Measurements from ENCODE around the gene MSL2. TPM values are rescaled to one million over a fixed set of nuclear protein-coding genes. Genes with fewer than 3 reads are reported as not detected.
A peak's percentile ranks its signal among the peaks of the same experiment; 100 is the strongest.
"Not testable (repeated sequence)": the region's sequence is repeated elsewhere in the genome, so short reads cannot be mapped to it uniquely, and the experiment has no call there.

The MSL2 gene
- polyA plus RNA-seq, 1 donor (not counting 4 experiments of a cell fraction or from before 2014, with no cell fraction given), result 9.5 TPM

DNA sequence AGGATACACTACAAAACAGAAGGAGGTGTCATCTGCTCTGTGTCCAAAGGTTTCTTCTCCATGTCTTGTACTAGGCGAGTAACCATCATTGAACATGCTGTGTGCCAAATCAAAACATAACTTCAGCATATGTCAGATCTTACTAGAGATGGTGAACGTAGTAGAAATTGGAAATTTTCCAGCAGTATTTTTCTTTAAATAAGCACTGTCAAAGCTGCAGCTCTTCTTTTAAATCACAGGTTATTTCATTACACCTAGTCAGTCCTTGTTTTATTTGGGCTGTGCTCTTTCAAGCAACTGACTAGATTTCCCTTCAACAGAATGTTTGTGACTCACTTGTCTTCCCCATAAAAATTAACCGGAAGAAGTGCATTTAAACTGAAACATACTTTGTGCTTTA, 46.5 kb downstream of the MSL2 start:
- Histone ChIP-seq H3K27ac (ENCODE audit: control insufficient read depth, insufficient read depth, low read length) (peak overlapping the region; percentile 53), H3K27me3 (ENCODE audit: control insufficient read depth, extremely low read depth, insufficient read depth, low read length) (no peaks in the 10 kb centered on the region), H3K4me1 (ENCODE audit: control insufficient read depth, extremely low read depth, insufficient read depth, low read length) (peaks cover 42% of the 10 kb centered on the region), H3K9ac (ENCODE audit: control insufficient read depth, extremely low read depth, insufficient read depth, low read length) (no peak overlapping the region), H3K4me2 (ENCODE audit: control insufficient read depth, extremely low read depth, insufficient read depth, low read depth, low read length) (peak overlapping the region; percentile 25), H3K4me3 (ENCODE audit: control insufficient read depth in 2 of 3, extremely low read depth in 1 of 3, insufficient read depth in 2 of 3, low read depth in 1 of 3, low read length in 3 of 3) (peak overlapping the region in 1 of 3 experiments; percentile 9), H4K20me1 (ENCODE audit: control insufficient read depth, extremely low read depth, insufficient read depth, low read length) (no peaks in the 10 kb centered on the region), H3K36me3 (ENCODE audit: control insufficient read depth in 2 of 2, extremely low read depth in 1 of 2, insufficient read depth in 2 of 2, low read length in 2 of 2) (peaks cover 1 to 17% of the 10 kb centered on the region in 2 experiments), H3K79me2 (ENCODE audit: control insufficient read depth, insufficient read depth, low read length) (peaks cover 77% of the 10 kb centered on the region), H3K9me1 (ENCODE audit: control insufficient read depth, extremely low read depth, insufficient read depth, low read length) (peaks cover 3% of the 10 kb centered on the region), H3K9me3 (ENCODE audit: control insufficient read depth, low read depth, low read length) (no peaks in the 10 kb centered on the region), H2AFZ (ENCODE audit: control insufficient read depth, low read length) (no peak overlapping the region)
- DNase-seq (ENCODE audit: low read depth, low spot score), result no peak
- no peak for TF ChIP-seq EZH2 (IDR thresholded peaks at IDR 0.05; ENCODE audit: low read length)
- TF ChIP-seq, protein P1, sequence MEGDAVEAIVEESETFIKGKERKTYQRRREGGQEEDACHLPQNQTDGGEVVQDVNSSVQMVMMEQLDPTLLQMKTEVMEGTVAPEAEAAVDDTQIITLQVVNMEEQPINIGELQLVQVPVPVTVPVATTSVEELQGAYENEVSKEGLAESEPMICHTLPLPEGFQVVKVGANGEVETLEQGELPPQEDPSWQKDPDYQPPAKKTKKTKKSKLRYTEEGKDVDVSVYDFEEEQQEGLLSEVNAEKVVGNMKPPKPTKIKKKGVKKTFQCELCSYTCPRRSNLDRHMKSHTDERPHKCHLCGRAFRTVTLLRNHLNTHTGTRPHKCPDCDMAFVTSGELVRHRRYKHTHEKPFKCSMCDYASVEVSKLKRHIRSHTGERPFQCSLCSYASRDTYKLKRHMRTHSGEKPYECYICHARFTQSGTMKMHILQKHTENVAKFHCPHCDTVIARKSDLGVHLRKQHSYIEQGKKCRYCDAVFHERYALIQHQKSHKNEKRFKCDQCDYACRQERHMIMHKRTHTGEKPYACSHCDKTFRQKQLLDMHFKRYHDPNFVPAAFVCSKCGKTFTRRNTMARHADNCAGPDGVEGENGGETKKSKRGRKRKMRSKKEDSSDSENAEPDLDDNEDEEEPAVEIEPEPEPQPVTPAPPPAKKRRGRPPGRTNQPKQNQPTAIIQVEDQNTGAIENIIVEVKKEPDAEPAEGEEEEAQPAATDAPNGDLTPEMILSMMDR (optimal IDR thresholded peaks at IDR 0.05 in 1 of 3, IDR thresholded peaks at IDR 0.05 in 1 of 3, conservative IDR thresholded peaks at IDR 0.05 in 1 of 3; ENCODE audit: extremely low read depth in 1 of 3, insufficient read depth in 2 of 3, low read length in 3 of 3), result no peak
- dilution Hi-C loops (cut with MboI; ENCODE audit: extremely low pct_ligation_motif_present, low sequenced_read_pairs), result no loop called here
- peak; percentile 61 for FAIRE-seq

DNA sequence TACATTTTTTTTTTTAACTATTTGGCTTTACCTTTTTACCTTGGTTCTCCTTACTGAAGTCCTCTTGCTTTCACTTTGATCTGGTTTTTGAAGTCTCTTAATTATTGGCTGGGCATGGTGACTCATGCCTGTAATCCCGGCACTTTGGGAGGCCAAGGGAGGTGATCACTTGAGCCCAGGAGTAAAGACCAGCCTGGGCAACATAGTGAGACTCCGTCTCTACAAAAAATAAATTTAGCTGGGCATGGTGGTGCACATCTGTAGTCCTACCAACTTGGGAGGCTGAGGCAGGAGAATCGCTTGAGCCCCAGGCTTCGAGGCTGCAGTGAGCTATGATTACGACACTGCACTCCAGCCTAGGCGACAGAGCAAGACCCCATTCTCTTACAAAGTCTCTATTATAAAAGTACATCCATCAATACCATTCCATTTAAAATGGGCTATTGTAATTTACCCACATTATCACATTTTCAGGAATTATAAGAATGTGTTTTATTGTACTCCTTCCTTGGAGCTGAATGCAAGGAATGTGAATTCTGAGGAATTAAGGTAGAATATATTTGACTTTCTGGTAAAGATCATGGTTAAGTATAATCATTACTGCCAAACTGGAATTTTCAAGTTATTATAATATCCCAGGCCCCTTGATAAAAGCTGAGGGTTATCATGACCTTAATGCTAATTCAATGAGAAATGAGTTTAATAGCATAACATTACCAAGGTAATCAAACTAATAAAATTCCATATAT, 49.0 kb downstream of the MSL2 start:
- Histone ChIP-seq H3K4me1 (ENCODE audit: control insufficient read depth, extremely low read depth, insufficient read depth, low read length) (peaks cover 44% of the 10 kb centered on the region), H3K4me3 (ENCODE audit: control insufficient read depth in 2 of 3, extremely low read depth in 1 of 3, insufficient read depth in 2 of 3, low read depth in 1 of 3, low read length in 3 of 3) (no peak overlapping the region), H3K9me3 (ENCODE audit: control insufficient read depth, low read depth, low read length) (no peaks in the 10 kb centered on the region), H3K79me2 (ENCODE audit: control insufficient read depth, insufficient read depth, low read length) (peaks cover 52% of the 10 kb centered on the region), H3K36me3 (ENCODE audit: control insufficient read depth in 2 of 2, extremely low read depth in 1 of 2, insufficient read depth in 2 of 2, low read length in 2 of 2) (peaks cover 1 to 14% of the 10 kb centered on the region in 2 experiments), H3K9ac (ENCODE audit: control insufficient read depth, extremely low read depth, insufficient read depth, low read length) (no peak overlapping the region), H3K27me3 (ENCODE audit: control insufficient read depth, extremely low read depth, insufficient read depth, low read length) (no peaks in the 10 kb centered on the region), H2AFZ (ENCODE audit: control insufficient read depth, low read length) (no peak overlapping the region), H3K9me1 (ENCODE audit: control insufficient read depth, extremely low read depth, insufficient read depth, low read length) (no peaks in the 10 kb centered on the region), H4K20me1 (ENCODE audit: control insufficient read depth, extremely low read depth, insufficient read depth, low read length) (no peaks in the 10 kb centered on the region), H3K4me2 (ENCODE audit: control insufficient read depth, extremely low read depth, insufficient read depth, low read depth, low read length) (no peak overlapping the region), H3K27ac (ENCODE audit: control insufficient read depth, insufficient read depth, low read length) (no peak overlapping the region)
- DNase-seq (ENCODE audit: low read depth, low spot score) (no peak), FAIRE-seq (no peak)
- dilution Hi-C loops (cut with MboI; ENCODE audit: extremely low pct_ligation_motif_present, low sequenced_read_pairs), result no loop called here
- TF ChIP-seq, protein P1 (optimal IDR thresholded peaks at IDR 0.05 in 1 of 3, IDR thresholded peaks at IDR 0.05 in 1 of 3, conservative IDR thresholded peaks at IDR 0.05 in 1 of 3; ENCODE audit: extremely low read depth in 1 of 3, insufficient read depth in 2 of 3, low read length in 3 of 3), result no peak
- TF ChIP-seq EZH2 (IDR thresholded peaks at IDR 0.05; ENCODE audit: low read length), result no peak

DNA sequence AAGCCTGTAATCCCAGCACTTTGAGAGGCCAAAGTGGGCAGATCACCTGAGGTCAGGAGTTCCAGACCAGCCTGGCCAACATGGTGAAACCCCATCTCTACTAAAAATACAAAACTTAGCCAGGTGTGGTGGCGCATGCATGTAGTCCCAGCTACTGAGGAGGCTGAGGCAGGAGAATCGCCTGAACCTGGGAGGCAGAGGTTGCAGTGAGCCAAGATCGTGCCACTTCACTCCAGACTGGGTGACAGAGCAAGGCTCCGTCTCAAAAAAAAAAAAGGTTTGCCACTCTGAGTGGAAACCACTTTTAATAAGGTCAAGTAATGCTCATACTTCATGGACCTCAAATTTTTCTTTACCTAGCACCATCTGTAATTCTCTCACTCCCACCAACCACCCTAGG, 51.7 kb downstream of the MSL2 start:
- H3K9me1 ChIP-seq (ENCODE audit: control insufficient read depth, extremely low read depth, insufficient read depth, low read length); H3K4me3 ChIP-seq (ENCODE audit: control insufficient read depth in 2 of 3, extremely low read depth in 1 of 3, insufficient read depth in 2 of 3, low read depth in 1 of 3, low read length in 3 of 3); FAIRE-seq; H3K36me3 ChIP-seq (ENCODE audit: control insufficient read depth in 2 of 2, extremely low read depth in 1 of 2, insufficient read depth in 2 of 2, low read length in 2 of 2); dilution Hi-C loops (cut with MboI; ENCODE audit: extremely low pct_ligation_motif_present, low sequenced_read_pairs); H3K27me3 ChIP-seq (ENCODE audit: control insufficient read depth, extremely low read depth, insufficient read depth, low read length); H3K9me3 ChIP-seq (ENCODE audit: control insufficient read depth, low read depth, low read length); H3K27ac ChIP-seq (ENCODE audit: control insufficient read depth, insufficient read depth, low read length); DNase-seq (ENCODE audit: low read depth, low spot score); H3K4me2 ChIP-seq (ENCODE audit: control insufficient read depth, extremely low read depth, insufficient read depth, low read depth, low read length); H4K20me1 ChIP-seq (ENCODE audit: control insufficient read depth, extremely low read depth, insufficient read depth, low read length); H2AFZ ChIP-seq (ENCODE audit: control insufficient read depth, low read length); H3K9ac ChIP-seq (ENCODE audit: control insufficient read depth, extremely low read depth, insufficient read depth, low read length): not testable (repeated sequence)
- Histone ChIP-seq H3K79me2 (ENCODE audit: control insufficient read depth, insufficient read depth, low read length) (peaks cover 28% of the 10 kb centered on the region), H3K4me1 (ENCODE audit: control insufficient read depth, extremely low read depth, insufficient read depth, low read length) (peaks cover 37% of the 10 kb centered on the region)

All from keratinocyte (primary cell).